Breast epithelium (tissue), 4 donors: ENCODE results near the gene LRRC58. TPM values are rescaled to one million over a fixed set of nuclear protein-coding genes. Genes with fewer than 3 reads are reported as not detected.
"Not testable (repeated sequence)": the region's sequence is repeated elsewhere in the genome, so short reads cannot be mapped to it uniquely, and the experiment has no call there.

Source experiments
- DNase-seq, 2 donors: peaks; one replicate each; pipeline ENCODE4 v3.0.0-alpha.2; 2019; ENCODE audit warnings: low spot score in 2 of 2
- H3K27ac ChIP-seq, 2 donors: fragments of 200-600 bp; sonication (generic) in 1 of 2; one replicate each; pipeline ENCODE4 v1.5.1; 2016 to 2019; ENCODE audit warnings: mild to moderate bottlenecking in 1 of 2
- H3K27me3 ChIP-seq, 2 donors: fragments of 200-600 bp; sonication (generic) in 1 of 2; one replicate each; pipeline versions ENCODE4 v1.5.1 to v1.6.0; 2017 to 2019; ENCODE audit warnings: control low read depth in 1 of 2, mild to moderate bottlenecking in 1 of 2
- H3K36me3 ChIP-seq: fragments of 200-600 bp; one replicate; pipeline ENCODE4 v1.5.1; 2019
- H3K4me1 ChIP-seq, 2 donors: fragments of 200-600 bp; sonication (generic); one replicate each; pipeline ENCODE4 v1.5.1; 2016 to 2019; ENCODE audit warnings: control low read depth in 1 of 2
- H3K4me3 ChIP-seq, 3 donors: fragments of 200-600 bp; sonication (generic); 1 replicate in 2 of 3; 2 replicates in 1 of 3; pipeline ENCODE4 v1.5.1; 2016 to 2019; ENCODE audit warnings: mild to moderate bottlenecking in 3 of 3, moderate library complexity in 2 of 3
- H3K9me3 ChIP-seq, 2 donors: fragments of 200-600 bp; sonication (generic) in 1 of 2; one replicate each; pipeline ENCODE4 v1.5.1; 2016 to 2019; ENCODE audit warnings: control low read depth in 1 of 2
- POLR2A ChIP-seq: fragments of 450-650 bp; IDR thresholded peaks from one replicate; pipeline ENCODE4 v1.6.1; 2016; ENCODE audit warnings: antibody characterized with exemption, mild to moderate bottlenecking, moderate library complexity
- POLR2AphosphoS5 ChIP-seq, 3 donors: sonication (generic); formaldehyde crosslinking; IDR thresholded peaks; one replicate each; pipeline ENCODE4 v1.6.1; 2017; ENCODE audit warnings: antibody characterized with exemption in 3 of 3
- intact Hi-C: fragments of 100-400 bp; cut with DNase I; formaldehyde crosslinking; loops from one replicate; pipeline ENCODE4 v1.15.1; 2023; ENCODE audit warnings: low total_unique reads
- total RNA-seq, 3 donors: library from RNA; depleted of rRNA; stranded (reverse); fragments of >200 nt; gene quantifications; one replicate each; pipeline ENCODE4 v1.1.0, GENCODE V29; 2016
- TF ChIP-seq, protein P1 (sequence below), 3 donors: fragments of 450-650 bp; IDR thresholded peaks; one replicate each; pipeline ENCODE4 v1.5.1; 2016 to 2017; ENCODE audit warnings: antibody characterized with exemption in 3 of 3, mild to moderate bottlenecking in 3 of 3, moderate library complexity in 3 of 3

LRRC58 gene
- total RNA-seq, 3 donors from 2014 or later, result 32.1 to 40.2 (median 40.1) TPM

DNA sequence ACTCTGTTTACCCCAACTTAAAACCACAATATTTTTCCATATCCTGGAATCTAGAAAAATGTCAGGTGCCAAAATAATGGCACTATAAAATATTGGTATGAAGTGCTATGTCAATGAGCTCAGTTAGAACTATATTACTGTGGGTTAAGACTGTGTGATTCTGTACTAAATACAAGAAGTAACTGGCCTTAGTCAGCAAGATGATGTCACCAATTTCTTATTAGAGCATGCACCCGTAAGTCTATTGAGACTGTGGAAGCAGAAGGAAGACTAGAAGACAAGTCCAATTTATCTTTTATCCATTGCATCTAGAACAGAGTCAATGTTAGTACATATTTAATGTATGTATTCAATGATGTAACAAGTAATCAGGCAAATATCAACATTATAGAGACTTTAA lies 25.0 kb downstream of the LRRC58 start:
- no peak for DNase-seq
- intact Hi-C loops, result no loop called here
- TF ChIP-seq, protein P1, sequence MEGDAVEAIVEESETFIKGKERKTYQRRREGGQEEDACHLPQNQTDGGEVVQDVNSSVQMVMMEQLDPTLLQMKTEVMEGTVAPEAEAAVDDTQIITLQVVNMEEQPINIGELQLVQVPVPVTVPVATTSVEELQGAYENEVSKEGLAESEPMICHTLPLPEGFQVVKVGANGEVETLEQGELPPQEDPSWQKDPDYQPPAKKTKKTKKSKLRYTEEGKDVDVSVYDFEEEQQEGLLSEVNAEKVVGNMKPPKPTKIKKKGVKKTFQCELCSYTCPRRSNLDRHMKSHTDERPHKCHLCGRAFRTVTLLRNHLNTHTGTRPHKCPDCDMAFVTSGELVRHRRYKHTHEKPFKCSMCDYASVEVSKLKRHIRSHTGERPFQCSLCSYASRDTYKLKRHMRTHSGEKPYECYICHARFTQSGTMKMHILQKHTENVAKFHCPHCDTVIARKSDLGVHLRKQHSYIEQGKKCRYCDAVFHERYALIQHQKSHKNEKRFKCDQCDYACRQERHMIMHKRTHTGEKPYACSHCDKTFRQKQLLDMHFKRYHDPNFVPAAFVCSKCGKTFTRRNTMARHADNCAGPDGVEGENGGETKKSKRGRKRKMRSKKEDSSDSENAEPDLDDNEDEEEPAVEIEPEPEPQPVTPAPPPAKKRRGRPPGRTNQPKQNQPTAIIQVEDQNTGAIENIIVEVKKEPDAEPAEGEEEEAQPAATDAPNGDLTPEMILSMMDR (IDR thresholded peaks at IDR 0.05), result no peak
- no peak for TF ChIP-seq POLR2A
- no peak for TF ChIP-seq POLR2AphosphoS5 (IDR thresholded peaks at IDR 0.05)
- no peaks in the 10 kb centered on the region for H3K4me1 ChIP-seq
- H3K27ac ChIP-seq, result no peak overlapping the region
- H3K9me3 ChIP-seq, result peaks cover 0 to 5% of the 10 kb centered on the region in 2 donors
- no peaks in the 10 kb centered on the region for H3K27me3 ChIP-seq
- no peaks in the 10 kb centered on the region for H3K36me3 ChIP-seq
- no peak overlapping the region for H3K4me3 ChIP-seq

- H3K4me3 ChIP-seq, DNase-seq, H3K27ac ChIP-seq, intact Hi-C loops, H3K36me3 ChIP-seq, H3K9me3 ChIP-seq, H3K4me1 ChIP-seq, H3K27me3 ChIP-seq: not testable (repeated sequence)
Observed at GRCh38 chr3:120323761-120324160, 25.4 kb downstream of the LRRC58 start.

GRCh38 chr3:120311863-120312794 lies 37.0 kb downstream of the LRRC58 start:
- H3K27ac ChIP-seq, result no peak overlapping the region
- no peak overlapping the region for H3K4me3 ChIP-seq
- no peak for DNase-seq
- H3K36me3 ChIP-seq, result no peaks in the 10 kb centered on the region
- H3K4me1 ChIP-seq, result no peaks in the 10 kb centered on the region
- TF ChIP-seq POLR2A, result no peak
- TF ChIP-seq POLR2AphosphoS5 (IDR thresholded peaks at IDR 0.05), result no peak
- TF ChIP-seq, protein P1 (IDR thresholded peaks at IDR 0.05), result no peak
- intact Hi-C loops, result no loop called here
- H3K9me3 ChIP-seq, result no peaks in the 10 kb centered on the region
- H3K27me3 ChIP-seq, result no peaks in the 10 kb centered on the region

GRCh38 chr3:120306519-120307455 lies 42.4 kb downstream of the LRRC58 start:
- H3K4me3 ChIP-seq, result no peak overlapping the region
- no peak overlapping the region for H3K27ac ChIP-seq
- H3K27me3 ChIP-seq, result no peaks in the 10 kb centered on the region
- H3K9me3 ChIP-seq, result no peaks in the 10 kb centered on the region
- no peaks in the 10 kb centered on the region for H3K36me3 ChIP-seq
- H3K4me1 ChIP-seq, result no peaks in the 10 kb centered on the region
- TF ChIP-seq, protein P1 (IDR thresholded peaks at IDR 0.05), result no peak
- TF ChIP-seq POLR2AphosphoS5 (IDR thresholded peaks at IDR 0.05) (no peak), POLR2A (no peak)
- intact Hi-C loops, result no loop called here
- DNase-seq, result no peak

DNA sequence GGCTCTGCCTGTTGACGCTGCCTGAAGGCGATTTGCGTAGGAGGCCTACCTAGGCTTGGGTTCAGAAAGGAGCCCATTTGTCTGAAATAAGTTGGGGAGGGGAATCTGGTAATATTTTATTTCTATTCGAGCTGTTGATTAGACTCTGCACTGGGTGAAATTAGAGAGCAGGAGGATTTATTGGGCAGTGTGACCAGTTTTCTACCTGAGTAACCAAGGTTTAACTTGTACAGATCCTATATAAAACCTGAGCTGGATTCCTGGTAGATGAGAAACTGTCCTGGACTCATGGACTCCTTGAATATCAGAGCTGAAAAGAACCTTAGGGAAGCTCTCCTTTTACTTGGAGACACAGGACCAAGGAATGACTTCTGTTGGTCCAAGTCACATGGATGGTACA lies 44.5 kb downstream of the LRRC58 start:
- Histone ChIP-seq H3K27ac (no peak overlapping the region), H3K27me3 (no peaks in the 10 kb centered on the region), H3K36me3 (no peaks in the 10 kb centered on the region), H3K9me3 (no peaks in the 10 kb centered on the region), H3K4me3 (no peak overlapping the region), H3K4me1 (no peaks in the 10 kb centered on the region)
- DNase-seq, result no peak
- TF ChIP-seq, protein P1 (IDR thresholded peaks at IDR 0.05), result no peak
- no peak for TF ChIP-seq POLR2A
- TF ChIP-seq POLR2AphosphoS5 (IDR thresholded peaks at IDR 0.05), result no peak
- intact Hi-C loops, result no loop called here
